IPS DF 19.7 (cell line): ENCODE data around the gene DAPL1.

Experiments
- DNase-seq: peaks from one replicate; pipeline ENCODE4 v3.0.0-alpha.2; 2013; ENCODE audit warnings: low read depth, low spot score

The DAPL1 gene

GRCh38 chr2:158795195-158795924 lies at the start of gene DAPL1:
Gene DAPL1 (plus strand): TSS chr2:158795317. CDS start chr2:158795373, 56 bp downstream.
- DNase-seq: no peak

GRCh38 chr2:158745866-158746382 lies 49.2 kb upstream of the DAPL1 start:
- no peak for DNase-seq

- DNase-seq: no peak
These were observed 48.6 kb upstream of the DAPL1 start for GRCh38 chr2:158746488-158746887.

GRCh38 chr2:158747281-158747680 lies 47.8 kb upstream of the DAPL1 start:
- no peak for DNase-seq

GRCh38 chr2:158748926-158749590 lies 46.1 kb upstream of the DAPL1 start:
- no peak for DNase-seq

DNA sequence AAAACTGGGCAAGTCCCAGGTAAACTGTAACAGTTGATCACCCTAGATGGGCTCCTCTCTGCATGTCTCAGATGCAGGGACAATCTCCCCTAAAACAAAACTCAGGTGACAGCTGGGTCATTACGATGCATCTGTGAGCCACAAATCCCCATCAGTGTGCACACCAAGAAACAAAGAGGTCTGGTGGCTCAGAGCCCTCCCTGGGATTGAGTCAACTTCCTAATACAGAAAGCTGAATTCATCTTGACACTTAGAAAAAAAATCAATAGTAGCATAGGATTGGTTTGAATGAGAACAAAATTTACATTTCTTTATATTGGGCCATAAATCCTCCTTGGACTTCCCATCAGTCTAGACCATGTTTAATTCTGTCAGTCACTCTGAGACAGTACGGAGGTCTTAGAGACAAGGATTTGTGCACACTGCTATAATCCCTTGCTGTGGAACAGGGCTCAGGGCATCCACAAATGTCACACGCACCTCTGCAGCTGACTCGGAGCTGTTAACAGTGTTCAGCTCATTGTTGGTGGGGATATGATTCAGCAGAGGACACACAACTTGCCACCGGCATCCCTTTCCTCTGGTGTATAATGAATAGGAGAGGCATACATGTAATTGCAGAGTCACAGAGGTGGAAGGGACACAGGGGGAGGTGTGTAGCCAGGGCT lies 44.5 kb upstream of the DAPL1 start:
- no peak for DNase-seq

GRCh38 chr2:158753641-158754611 lies 41.2 kb upstream of the DAPL1 start:
- DNase-seq: no peak

DNA sequence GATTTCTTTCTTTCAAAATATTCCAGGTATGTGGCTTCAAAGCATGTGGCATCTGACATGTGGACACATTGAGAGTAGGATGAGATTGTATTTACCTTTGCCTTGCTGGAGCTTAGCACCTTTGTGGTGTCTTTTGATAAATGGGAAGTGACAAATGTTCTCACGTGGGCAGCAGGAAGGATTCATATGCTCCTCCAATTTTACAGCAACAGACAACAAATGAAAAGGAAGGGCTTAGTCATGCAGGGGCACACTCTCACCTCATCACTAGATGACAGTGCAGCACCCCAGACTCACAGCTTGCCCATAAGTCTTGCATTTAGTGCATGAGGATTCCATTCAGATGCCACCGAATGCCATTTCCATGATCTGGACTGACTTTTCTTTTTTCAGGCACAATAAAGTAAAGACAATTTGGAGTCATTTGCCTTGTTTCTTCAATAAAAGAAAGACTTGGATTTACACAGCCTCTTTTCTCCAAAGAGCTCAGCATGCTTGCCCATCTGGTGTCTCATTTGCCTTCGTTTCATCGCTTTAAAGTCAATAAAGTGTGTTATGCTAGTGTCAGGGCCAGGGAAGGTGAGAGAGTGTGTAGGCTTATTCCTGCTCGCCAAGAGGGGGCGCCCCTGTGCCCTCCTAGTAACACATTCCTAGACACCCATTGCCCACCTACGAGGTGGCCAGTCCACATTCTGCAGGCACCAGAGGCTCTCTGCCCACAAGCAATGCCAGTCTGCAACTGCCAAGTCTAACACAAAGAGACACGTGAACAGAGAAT lies 39.6 kb upstream of the DAPL1 start:
- DNase-seq: no peak

GRCh38 chr2:158756331-158756730 lies 38.8 kb upstream of the DAPL1 start:
- no peak for DNase-seq

DNA sequence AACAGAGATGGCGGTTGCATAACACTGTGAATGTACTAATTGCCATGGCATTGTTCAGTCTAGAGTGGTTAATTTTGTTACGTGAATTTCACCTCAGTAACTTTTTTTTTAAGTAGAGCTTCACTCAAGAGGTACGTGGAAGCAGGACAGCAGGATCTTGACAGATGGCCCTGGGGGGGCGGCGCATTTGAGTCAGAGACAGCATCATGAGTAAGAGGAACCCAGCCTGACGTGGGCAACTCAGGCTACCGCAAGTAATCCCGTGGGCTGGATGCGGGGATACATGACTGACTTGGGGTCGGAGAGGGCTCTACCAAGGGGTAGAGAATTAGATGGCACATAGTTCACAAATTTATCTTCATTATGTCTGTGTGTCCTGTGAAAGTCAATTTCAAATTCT lies 38.1 kb upstream of the DAPL1 start:
- DNase-seq: no peak

DNA sequence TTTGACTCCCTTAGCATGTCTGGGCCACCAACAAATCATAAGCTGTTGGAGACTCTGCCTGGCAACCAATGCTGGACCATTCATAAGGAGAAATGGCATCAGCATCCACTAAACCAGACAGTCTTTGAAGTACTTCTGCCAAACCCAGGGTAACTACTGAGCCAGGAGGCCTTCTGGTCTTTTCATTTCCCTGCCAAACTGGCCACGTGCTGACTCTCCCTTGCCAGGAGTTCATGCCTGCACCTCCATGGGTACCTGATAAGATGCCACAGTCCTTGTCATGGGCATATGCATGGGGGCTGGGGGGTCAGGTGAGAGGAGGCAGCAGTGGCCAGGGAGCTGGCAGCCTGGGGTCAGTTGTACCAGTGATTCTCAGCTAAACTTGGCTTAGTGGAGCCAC lies 34.2 kb upstream of the DAPL1 start:
- no peak for DNase-seq

DNA sequence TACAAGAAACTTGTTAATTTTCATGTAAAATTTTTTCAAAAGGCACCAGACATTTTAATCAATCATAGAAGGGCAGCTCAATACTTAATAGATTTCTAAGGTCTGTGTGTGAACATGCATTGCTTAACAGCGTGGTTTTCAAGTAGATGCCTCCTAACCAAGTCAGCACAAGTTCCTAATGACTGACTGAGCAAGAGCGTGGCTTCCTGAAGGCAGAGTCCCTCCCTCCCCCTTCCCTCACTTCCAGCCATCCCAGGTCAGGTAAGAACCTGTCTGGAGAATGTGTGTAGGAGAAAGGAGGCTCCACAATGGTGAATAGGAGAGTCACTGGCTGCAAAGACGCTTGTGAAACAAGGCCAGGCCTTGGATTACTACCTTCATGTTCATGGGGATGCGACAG lies 33.5 kb upstream of the DAPL1 start:
- no peak for DNase-seq

DNA sequence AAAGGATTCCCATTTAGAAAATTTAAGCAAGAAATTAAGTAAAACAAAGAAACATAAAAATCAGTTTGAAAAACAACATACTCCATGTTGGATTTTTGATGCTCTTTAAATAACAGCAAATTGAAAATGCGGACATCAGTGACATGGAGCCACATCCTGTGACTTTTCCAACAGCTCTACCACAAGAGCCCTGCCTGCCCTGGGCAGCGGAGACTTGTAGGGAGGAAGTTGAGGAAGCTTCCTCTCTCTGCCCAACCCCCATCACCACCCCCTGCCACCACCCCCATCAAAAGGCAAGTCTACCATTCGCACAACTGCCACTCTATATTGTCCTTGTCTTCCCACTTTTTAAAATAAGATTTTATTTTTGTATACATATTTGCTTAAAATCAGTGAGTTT lies 32.8 kb upstream of the DAPL1 start:
- no peak for DNase-seq

GRCh38 chr2:158766524-158766923 lies 28.6 kb upstream of the DAPL1 start:
- no peak for DNase-seq

DNA sequence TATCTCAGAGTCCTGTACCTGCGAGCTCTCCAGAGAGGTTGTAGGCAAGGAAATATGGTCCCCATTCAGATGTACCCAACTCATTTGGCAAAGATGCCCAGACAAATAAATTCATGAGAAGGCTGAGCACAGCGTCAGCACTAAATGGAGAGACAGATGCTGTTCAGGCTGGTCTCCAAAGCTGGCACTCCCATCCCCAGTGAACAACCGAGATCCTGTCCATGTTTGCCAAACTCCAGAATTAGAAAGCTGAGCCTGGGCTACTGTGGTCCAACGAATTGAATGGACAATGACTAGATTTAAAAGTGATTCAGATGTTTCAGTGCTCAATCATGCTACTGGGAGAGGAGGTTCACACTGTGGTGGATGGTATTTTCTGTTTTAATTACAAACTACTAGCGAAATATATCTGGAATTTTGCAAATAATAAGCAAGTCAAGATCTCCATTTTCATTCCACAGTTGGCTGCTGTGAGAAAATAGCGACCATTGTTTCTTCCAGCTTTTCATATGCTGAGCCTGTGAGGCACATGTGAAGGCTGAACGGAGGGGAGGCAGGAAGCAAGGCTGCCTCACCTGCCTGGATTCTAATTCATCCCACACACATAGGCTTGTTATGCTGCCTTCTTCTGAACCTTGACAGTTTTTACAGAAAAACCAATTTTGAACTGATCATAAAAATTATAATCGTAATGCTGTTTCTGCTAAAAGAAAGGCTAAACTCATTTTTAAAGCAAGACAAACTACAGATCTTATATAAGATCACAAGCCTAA lies 22.6 kb upstream of the DAPL1 start:
- no peak for DNase-seq

- no peak for DNase-seq
These were observed 22.0 kb upstream of the DAPL1 start for GRCh38 chr2:158773121-158773520.

DNA sequence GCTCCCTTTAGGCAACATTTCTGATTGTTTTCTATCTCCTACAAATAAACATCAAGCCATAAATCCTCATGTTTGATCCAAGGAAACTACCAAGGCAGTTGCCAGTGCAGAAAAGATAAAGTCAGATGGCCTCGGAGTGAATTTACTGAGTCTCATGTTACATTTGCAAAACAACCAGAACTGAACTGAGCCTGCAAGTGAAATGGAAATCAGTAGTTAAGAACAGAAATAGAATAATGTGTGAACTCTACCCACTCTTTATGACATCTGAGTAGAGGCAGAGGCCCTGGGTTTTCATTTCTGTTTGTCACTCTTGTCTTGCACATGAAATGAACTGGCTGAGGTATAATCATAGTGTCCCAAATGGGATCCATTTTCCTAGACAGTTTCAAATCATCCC lies 20.4 kb upstream of the DAPL1 start:
- no peak for DNase-seq

GRCh38 chr2:158775273-158776027 lies 19.7 kb upstream of the DAPL1 start:
- DNase-seq: no peak

- DNase-seq: no peak
These were observed 18.9 kb upstream of the DAPL1 start for GRCh38 chr2:158776231-158776630.
